ENCODE results near the gene TPRG1. TPM values are rescaled to one million over a fixed set of nuclear protein-coding genes. Genes with fewer than 3 reads are reported as not detected.

The TPRG1 gene
- total RNA-seq, 4 donors from 2014 or later, result 31.3 to 72.0 (median 47.0) TPM

- TF ChIP-seq CTCF (IDR thresholded peaks at IDR 0.05; ENCODE audit: low read depth), result no peak
These were observed 158.3 kb downstream of the TPRG1 start for GRCh38 chr3:189330066-189330465.

- no peak for TF ChIP-seq CTCF (IDR thresholded peaks at IDR 0.05; ENCODE audit: low read depth)
These were observed 159.2 kb downstream of the TPRG1 start for GRCh38 chr3:189331002-189331418.

GRCh38 chr3:189334064-189334920, 162.5 kb downstream of the TPRG1 start:
- no peak for TF ChIP-seq CTCF (IDR thresholded peaks at IDR 0.05; ENCODE audit: low read depth)

GRCh38 chr3:189337673-189338091, 165.9 kb downstream of the TPRG1 start:
- no peak for TF ChIP-seq CTCF (IDR thresholded peaks at IDR 0.05; ENCODE audit: low read depth)

GRCh38 chr3:189338366-189338765, 166.6 kb downstream of the TPRG1 start:
- no peak for TF ChIP-seq CTCF (IDR thresholded peaks at IDR 0.05; ENCODE audit: low read depth)

- TF ChIP-seq CTCF (IDR thresholded peaks at IDR 0.05; ENCODE audit: low read depth), result no peak
These were observed 168.2 kb downstream of the TPRG1 start for GRCh38 chr3:189339996-189340395.

GRCh38 chr3:189340680-189341460, 169.1 kb downstream of the TPRG1 start:
- no peak for TF ChIP-seq CTCF (IDR thresholded peaks at IDR 0.05; ENCODE audit: low read depth)

Data from subcutaneous adipose tissue (tissue), 4 donors.